ENCODE results near the gene APP.

DNA sequence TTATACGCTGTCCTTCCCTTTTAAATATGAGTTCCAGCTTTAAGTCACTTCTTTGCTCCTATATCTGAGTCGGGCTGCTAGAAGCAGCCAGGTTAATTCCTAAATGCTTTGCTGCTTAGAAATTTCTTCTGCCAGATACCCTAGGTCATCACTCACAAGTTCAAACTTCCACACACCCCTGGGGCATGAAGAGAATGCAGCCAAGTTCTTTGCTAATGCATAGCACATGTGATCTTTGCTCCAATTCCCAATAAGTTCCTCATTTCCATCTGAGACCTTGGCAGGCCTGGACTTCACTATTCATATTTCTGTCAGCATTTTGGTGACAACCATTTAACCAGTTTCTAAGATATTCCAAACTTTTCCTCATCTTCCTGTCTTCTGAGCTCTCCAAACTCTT lies 14.5 kb upstream of the APP start:
- TF ChIP-seq BACH2 (CRISPR knock-in tag; IDR thresholded peaks at IDR 0.05; ENCODE audit: borderline replicate concordance) (no peak), ZNF8 (CRISPR knock-in tag; IDR thresholded peaks at IDR 0.05) (no peak), TOX (CRISPR knock-in tag; IDR thresholded peaks at IDR 0.05; ENCODE audit: borderline replicate concordance) (no peak), TCF4 (CRISPR knock-in tag; IDR thresholded peaks at IDR 0.05; ENCODE audit: borderline replicate concordance) (no peak), CSDC2 (CRISPR knock-in tag; IDR thresholded peaks at IDR 0.05) (no peak), ESRRG (CRISPR knock-in tag; IDR thresholded peaks at IDR 0.05) (no peak), OSR1 (CRISPR knock-in tag; IDR thresholded peaks at IDR 0.05) (no peak), ZFP30 (CRISPR knock-in tag; IDR thresholded peaks at IDR 0.05) (no peak)
- TF ChIP-seq, protein P1, sequence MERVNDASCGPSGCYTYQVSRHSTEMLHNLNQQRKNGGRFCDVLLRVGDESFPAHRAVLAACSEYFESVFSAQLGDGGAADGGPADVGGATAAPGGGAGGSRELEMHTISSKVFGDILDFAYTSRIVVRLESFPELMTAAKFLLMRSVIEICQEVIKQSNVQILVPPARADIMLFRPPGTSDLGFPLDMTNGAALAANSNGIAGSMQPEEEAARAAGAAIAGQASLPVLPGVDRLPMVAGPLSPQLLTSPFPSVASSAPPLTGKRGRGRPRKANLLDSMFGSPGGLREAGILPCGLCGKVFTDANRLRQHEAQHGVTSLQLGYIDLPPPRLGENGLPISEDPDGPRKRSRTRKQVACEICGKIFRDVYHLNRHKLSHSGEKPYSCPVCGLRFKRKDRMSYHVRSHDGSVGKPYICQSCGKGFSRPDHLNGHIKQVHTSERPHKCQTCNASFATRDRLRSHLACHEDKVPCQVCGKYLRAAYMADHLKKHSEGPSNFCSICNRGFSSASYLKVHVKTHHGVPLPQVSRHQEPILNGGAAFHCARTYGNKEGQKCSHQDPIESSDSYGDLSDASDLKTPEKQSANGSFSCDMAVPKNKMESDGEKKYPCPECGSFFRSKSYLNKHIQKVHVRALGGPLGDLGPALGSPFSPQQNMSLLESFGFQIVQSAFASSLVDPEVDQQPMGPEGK (CRISPR knock-in tag; IDR thresholded peaks at IDR 0.05; ENCODE audit: borderline replicate concordance) = no peak
